GM18505 (cell line): ENCODE measurements around the gene TRAPPC3.

ENCODE experiments used
- ATAC-seq: cut with Tn5 transposase; IDR thresholded peaks from one replicate; pipeline ENCODE4 v1.9.1; 2021; ENCODE audit not compliant: unreplicated experiment
- POLR2A ChIP-seq: IDR thresholded peaks from 4 replicates; pipeline ENCODE4 v1.6.1; 2011; ENCODE audit warnings: borderline replicate concordance; ENCODE audit not compliant: insufficient read depth, insufficient read length; ENCODE audit errors: extremely low read depth

The TRAPPC3 gene

DNA sequence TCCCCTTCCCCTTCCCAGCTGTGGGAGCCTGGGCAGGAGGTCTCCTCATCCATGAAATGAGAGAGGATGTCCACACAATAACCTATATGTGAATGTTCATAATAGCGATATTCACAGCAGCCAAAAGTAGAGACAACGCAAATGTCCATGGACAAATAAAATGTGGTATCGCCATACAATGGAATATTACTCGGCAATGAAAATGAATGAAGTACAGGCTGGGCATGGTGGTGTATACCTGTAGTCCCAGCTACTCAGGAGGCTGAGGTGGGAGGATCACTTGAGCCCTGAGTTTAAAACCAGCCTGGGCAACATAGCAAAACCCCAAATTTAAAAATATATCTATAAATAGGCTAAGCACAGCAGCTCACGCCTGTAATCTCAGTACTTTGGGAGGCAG is 47.7 kb downstream of the TRAPPC3 start:
- no peak for ATAC-seq
- TF ChIP-seq POLR2A: no peak

DNA sequence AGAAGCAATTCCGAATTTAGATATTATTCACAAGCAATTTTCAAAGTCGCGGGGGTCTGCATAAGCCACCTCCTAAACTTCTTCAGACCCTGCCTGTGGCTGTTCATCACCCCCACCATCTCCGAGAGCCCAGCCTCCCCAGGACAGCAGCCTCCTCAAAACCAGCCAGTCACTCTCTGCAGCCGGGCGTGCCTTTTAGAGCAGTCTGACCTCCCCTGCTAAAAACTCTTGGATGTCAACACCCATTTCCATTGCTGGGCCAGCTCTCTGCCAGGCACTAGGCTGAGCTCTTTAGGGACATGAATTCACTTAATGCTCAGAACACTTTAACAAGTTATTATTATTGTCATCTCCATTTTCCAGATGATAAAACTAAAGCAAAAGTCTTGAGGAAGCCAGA is 48.9 kb downstream of the TRAPPC3 start:
- no peak for TF ChIP-seq POLR2A
- ATAC-seq: no peak

DNA sequence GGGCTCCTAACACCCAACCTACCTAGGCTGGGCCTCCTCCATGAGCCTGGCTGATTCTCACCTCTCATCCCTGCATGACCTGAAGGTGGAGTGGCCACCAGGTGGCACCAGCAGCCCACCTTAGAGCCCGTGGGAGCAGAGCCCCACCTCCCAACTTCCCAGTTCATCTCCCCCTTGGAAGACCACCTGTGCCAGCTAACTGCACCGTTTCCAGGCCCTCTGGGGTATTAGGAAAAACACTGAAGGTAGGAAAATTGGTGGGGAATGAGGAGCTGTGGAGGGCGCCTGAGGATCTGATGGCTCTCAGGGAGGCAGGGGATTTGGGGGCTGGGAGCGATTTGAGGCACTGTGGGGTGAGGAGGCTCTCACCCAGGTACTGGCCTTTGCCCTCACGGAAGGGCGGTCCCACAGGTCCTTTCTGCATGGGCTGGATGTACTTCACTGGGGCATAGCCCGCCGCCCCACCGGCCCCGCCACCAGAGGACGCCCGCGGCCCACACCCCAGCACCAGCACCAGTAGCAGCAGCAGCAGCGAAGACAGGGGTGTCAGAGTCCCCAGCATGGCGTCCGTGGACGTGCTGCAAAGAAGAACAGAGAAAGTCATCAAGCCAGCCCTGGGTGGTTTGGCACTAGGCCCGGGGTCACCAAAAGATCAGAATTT is 49.5 kb downstream of the TRAPPC3 start:
- ATAC-seq: no peak
- TF ChIP-seq POLR2A: no peak

DNA sequence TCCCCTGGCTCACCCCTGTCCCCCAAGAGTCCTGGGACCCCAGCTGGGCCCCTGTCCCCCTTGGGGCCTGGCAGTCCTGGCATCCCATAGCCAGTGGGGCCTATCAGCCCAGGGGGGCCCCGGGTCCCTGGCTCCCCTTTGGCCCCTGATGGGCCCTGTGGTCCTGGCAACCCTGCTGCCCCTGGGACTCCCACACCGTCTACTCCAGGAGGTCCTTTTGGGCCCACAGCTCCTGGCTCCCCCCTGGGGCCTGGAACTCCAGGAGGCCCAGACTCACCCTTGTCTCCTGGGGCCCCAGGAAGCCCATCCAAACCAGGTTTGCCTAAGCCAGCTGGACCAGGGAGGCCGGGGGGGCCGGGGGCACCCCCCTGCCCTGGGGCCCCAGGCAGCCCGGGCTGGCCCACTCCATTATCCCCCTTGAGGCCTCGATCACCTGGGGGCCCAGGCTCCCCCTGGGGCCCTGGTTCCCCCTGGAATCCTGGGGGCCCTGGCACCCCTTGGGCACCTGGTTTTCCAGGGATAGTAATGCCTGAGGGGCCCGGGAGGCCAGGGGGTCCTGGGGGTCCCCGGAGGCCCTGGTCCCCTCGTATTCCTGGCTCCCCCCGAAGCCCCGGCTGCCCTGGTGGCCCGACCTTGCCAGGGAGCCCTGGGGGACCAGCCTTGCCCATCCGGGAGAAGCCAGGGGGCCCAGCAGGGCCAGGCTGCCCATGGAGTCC is 50.5 kb downstream of the TRAPPC3 start:
- ATAC-seq: no peak
- TF ChIP-seq POLR2A: no peak

DNA sequence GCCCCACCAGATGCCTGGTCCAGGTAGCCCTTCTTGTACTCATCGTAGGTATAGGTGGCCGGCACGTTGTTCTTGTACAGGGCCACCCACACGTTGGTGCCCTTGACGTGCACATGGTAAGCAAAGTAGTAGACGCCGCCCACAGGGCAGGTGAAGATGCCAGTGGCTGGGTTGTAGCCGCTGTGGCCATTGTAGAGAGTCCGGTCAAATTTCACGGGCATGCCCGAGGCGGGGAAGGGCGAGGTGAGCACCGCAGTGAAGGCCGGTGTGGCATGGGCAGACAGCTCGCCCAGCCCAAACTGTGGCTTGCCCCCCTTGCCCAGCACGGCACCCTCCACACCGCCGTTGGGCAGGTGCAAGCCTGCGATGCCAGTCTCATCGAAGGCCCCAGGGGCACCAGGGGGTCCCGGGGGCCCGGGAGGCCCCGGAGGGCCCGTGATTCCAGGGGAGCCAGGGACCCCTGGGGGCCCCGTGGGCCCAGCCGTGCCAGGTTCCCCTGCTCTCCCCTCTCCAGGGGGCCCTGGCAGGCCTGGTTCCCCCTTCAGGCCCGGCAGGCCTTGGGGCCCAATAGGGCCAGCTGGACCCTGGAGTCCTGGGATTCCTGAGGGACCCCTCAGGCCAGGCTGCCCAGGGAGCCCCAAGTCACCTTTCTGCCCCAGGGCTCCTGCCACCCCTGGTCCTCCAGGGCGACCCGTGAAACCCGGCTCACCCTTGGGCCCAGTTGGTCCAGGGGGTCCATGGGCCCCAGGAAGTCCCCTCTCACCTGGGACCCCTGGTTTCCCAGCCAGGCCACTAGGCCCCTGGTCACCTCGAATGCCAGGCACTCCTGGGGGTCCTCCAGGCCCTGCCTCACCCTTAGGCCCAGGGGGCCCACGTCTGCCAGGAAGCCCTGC is 51.3 kb downstream of the TRAPPC3 start:
- no peak for ATAC-seq
- no peak for TF ChIP-seq POLR2A

DNA sequence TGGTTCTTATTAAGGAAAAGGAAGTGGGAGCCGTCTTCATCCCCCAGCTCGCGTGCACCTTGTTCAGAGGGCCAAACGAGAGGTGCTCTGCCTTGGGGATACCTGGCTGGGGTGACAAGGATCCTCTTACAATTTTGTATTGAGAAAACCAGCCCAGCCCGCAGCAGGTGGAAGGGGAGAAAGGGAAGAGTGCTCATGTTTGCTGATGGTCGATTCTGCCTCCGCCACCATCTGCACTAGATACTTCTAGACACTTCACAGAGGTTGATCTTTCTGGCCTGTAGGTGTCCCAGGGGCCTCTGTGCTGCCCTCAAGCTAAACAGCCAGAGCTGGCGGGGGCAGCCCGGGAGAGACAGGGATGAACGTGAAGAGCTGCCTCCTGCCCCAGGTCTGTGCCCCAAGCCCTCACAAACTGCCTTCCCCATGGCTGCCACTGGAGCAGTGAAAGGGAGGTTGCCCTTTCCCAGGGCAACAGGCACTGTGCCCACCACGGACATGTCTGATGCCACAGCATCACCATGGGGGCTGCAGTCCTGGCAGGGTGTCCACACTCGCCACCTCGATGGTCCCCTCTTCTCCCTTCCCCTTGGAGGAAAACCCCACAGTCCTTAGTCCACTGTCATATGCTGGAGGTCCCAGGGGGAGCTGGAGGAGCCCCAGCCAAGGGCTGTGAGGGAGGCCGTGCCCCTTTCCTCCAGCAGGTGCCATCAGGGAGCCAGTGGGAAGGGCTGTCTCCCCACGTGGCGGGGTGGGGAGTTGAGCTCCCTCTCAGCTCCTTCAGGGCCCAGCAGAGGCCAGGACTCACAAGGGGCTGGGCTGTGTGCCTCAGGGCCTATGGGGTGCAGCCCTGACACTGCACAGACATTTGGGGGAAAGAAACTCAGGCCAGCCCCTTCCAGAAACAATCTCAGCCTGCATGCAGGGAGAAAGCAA is 52.5 kb downstream of the TRAPPC3 start:
- ATAC-seq: no peak
- peak; percentile 13 for TF ChIP-seq POLR2A

DNA sequence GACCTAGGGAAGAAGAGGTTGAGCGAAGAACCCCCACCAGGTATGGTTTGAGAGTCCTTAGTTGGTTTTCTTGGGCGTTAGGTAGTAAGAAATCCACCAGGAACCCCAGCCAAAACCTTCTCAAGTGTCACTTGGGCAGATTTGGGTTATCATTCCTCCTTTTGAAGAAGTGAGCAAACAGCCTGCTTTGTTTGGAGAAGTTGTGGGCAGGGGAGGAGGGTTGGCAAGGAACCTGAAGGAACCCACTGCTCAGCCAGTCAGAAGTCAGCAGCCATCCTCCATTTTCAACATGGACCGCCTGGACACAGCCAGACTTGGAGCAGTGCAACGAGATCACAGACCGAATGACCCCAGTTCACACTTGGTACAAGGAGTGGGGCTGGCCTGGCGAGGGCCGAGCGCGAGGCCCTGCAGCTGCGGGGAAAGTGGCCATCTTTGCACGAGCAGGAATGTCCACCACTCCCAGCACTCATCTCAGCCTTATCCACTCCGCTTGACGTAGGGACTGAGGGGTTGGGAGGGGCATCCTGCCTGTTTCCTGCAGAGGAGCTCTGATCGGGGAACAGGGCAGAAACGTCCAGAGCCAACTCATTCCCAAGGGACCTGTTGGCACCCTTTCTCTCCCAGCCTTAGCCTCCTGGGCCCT is 53.4 kb downstream of the TRAPPC3 start:
- no peak for TF ChIP-seq POLR2A
- ATAC-seq: no peak

DNA sequence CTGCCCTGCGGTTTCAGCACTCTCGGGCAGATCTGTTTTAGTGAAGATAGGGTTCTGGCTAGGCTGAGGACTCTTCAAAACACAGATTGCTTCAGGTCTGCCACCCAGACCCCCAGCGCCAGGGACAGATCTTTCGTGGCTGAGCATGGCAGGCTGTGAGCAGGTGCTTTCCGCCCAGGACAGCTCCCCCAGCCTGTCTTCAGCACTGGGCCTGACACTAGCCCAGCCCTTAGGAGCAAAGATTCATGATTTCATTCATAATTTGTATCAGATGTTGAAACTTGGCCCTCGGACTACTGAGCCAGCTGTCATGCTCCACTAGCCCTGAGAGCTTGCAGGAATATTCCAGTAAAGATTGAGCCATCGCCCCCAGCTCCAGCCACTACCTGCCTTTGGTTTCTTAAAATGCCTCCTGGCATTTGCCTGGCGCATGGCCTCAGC is 54.6 kb downstream of the TRAPPC3 start:
- ATAC-seq: no peak
- TF ChIP-seq POLR2A: no peak

DNA sequence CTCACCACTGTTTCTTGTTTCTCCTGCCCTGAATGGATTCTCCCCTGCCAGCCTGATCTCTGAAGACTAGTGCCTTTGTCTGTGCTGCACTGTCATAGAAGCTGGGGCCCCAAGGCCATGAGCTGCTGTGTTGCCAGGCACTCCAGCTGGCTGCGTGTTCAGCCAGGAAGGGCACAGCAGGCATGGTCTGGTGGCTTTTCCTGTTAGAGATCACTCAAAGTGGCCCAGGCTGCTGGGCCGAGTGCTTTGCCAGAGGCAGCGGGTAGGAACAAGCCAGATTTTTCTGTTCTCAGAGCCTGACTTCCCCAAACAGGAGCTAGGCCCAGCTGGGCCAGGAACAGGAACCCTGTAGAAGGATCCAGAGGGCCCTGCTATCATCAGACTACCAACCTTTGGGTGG is 55.4 kb downstream of the TRAPPC3 start:
- ATAC-seq: no peak
- TF ChIP-seq POLR2A: no peak

DNA sequence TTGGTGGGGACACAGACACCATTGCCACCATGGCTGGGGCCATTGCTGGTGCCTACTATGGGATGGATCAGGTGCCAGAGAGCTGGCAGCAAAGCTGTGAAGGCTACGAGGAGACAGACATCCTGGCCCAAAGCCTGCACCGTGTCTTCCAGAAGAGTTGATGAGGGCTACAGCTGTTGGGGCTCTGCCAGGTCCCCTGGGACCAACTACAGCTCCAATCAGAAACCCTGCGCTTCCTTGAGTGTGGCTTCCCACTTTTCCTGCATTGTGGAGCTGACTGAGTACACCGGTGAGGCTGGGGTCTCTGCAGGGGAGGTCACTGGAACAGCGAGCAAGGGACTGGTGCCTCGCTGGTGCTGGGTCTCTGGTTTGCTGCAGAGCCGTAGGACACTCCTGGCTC is 56.1 kb downstream of the TRAPPC3 start:
- ATAC-seq: no peak
- no peak for TF ChIP-seq POLR2A

DNA sequence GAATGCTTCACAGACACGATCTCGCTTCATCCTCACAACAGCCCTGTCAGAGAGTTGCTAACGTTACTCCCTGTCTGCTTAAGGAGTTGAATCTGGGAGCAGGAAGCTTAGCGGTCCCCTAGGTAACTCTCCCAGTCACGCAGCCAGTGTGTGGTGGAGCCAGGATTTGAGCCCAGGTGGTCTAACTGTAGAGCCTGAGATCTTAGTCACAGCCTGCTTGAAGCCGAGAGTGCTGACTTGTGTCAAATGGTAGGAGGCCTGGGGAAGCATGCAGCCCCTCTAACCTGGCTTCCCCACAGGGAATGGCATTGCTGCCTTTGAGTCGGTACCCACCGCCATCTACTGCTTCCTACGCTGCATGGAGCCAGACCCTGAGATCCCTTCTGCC is 56.5 kb downstream of the TRAPPC3 start:
- TF ChIP-seq POLR2A: no peak
- no peak for ATAC-seq

DNA sequence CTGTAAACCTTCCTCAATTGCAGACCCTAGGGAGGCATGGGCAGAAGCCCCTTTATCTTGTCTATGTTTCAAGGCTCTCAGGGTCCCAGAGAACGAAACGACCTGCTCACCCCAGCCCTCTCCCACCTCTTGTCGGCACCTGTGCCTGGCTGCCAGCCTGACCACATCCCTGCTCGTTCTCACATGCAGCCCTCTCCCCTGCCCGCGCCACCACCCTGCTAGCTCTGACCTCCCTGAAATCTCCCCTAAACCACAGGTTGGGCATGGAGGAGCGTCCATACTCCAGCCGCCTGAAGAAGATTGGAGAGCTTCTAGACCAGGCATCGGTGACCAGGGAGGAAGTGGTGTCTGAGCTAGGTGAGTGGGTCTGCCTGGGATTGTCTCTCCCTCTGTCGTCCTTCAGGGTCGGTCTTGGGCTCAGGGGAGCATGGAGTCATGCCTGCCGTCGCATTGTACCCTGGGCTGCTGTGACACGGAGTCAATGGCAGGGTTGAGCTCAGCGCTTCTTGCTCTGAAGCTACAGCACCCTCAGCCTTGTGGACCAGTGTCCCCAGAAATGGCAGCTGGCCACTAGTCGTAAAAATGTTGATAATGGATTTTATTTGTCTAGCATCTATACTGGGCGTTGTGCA is 57.0 kb downstream of the TRAPPC3 start:
- TF ChIP-seq POLR2A: no peak
- no peak for ATAC-seq
